ENCODE results near the gene TASOR2. TPM values are rescaled to one million over a fixed set of nuclear protein-coding genes. Genes with fewer than 3 reads are reported as not detected.
A peak's percentile ranks its signal among the peaks of the same experiment; 100 is the strongest.

Gene TASOR2
- total and polyA plus RNA-seq, 8 donors = 6.0 to 362 (median 50.1) TPM

DNA sequence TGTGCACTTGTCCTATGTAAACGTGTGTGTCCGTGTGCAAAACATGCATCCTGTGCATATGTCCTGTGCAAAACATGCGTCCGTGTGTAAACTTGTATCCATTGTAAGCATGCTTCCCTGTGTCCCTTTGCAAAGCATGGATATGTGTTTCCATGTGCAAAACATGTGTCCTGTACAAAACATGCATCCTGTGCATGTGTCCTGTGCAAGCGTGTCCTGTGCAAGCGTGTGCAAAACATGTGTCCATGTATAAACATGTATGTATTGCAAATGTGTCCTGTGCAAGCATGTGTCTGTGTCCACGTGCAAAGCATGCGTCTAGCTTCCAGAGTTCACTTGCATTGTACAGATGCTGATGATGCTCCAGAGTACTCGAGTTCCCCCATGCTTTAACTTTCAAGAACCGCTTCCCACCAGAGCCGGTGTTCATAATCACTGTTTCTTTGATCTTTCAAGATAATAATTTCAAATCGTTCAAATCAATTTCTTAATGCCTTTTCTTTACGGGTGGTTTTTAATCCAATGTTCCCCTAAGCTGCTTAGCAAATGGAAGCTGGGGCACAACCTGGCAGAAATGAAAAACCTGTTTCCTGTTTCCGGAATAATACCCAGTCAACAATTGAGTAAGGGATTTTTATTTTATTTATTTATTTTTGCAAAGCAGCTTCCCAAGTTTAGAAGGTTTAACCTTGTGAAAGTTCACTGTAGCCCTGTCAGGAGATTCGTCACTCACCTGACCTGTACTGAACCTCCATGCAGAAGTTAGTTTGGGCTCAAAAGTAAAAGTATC lies 17.6 kb upstream of the TASOR2 start:
- Histone ChIP-seq H3K27me3 (no peaks in the 10 kb centered on the region), H3K27ac (peak overlapping the region in 1 of 5 donors; percentile 89), H3K36me3 (no peaks in the 10 kb centered on the region), H3K4me3 (peak overlapping the region; percentile 81 to 92 (median 86)), H3K4me1 (peaks cover 5 to 53% (median 41%) of the 10 kb centered on the region in 4 donors), H3K9me3 (no peaks in the 10 kb centered on the region)
- TF ChIP-seq, protein P1, sequence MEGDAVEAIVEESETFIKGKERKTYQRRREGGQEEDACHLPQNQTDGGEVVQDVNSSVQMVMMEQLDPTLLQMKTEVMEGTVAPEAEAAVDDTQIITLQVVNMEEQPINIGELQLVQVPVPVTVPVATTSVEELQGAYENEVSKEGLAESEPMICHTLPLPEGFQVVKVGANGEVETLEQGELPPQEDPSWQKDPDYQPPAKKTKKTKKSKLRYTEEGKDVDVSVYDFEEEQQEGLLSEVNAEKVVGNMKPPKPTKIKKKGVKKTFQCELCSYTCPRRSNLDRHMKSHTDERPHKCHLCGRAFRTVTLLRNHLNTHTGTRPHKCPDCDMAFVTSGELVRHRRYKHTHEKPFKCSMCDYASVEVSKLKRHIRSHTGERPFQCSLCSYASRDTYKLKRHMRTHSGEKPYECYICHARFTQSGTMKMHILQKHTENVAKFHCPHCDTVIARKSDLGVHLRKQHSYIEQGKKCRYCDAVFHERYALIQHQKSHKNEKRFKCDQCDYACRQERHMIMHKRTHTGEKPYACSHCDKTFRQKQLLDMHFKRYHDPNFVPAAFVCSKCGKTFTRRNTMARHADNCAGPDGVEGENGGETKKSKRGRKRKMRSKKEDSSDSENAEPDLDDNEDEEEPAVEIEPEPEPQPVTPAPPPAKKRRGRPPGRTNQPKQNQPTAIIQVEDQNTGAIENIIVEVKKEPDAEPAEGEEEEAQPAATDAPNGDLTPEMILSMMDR (IDR thresholded peaks at IDR 0.05) = no peak
- TF ChIP-seq POLR2A (IDR thresholded peaks at IDR 0.05) (no peak), POLR2AphosphoS5 (IDR thresholded peaks at IDR 0.05) (no peak), EP300 (IDR thresholded peaks at IDR 0.05) (no peak)
- DNase-seq = no peak
- intact Hi-C loops (cut with DNase I; ENCODE audit: low total_unique reads) = no loop called here
- WGBS, 5 donors = 32 to 40% (median 33%) methylated on average over 13 to 15 of the region's 15 CpGs

DNA sequence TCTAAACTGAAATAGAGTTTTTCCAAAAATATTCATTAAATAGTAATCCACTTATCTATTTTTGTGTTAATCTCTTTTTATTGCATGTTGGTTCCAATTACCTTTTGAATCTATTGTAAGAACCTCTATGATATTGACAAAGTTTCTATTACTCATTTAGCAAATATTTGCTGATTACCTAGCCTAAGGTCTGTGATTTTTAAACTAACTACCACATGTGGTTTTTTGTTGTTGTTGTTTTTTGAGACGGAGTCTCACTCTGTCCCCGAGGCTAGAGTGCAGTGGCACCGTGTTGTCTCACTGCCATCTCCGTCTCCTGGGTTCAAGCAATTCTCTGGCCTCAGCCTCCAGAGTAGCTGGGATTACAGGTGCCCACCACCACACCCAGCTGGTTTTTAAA lies 16.2 kb upstream of the TASOR2 start:
- 30 to 63% (median 37%) methylated on average over 4 of the region's 4 CpGs for WGBS, 5 donors
- Histone ChIP-seq H3K4me3 (no peak overlapping the region), H3K36me3 (no peaks in the 10 kb centered on the region), H3K9me3 (no peaks in the 10 kb centered on the region), H3K27me3 (no peaks in the 10 kb centered on the region), H3K27ac (no peak overlapping the region), H3K4me1 (peaks cover 5 to 48% (median 39%) of the 10 kb centered on the region in 4 donors)
- intact Hi-C loops (cut with DNase I; ENCODE audit: low total_unique reads) = no loop called here
- TF ChIP-seq EP300 (IDR thresholded peaks at IDR 0.05) (no peak), POLR2A (IDR thresholded peaks at IDR 0.05) (no peak), POLR2AphosphoS5 (IDR thresholded peaks at IDR 0.05) (no peak)
- TF ChIP-seq, protein P1 (IDR thresholded peaks at IDR 0.05) = no peak
- no peak for DNase-seq

DNA sequence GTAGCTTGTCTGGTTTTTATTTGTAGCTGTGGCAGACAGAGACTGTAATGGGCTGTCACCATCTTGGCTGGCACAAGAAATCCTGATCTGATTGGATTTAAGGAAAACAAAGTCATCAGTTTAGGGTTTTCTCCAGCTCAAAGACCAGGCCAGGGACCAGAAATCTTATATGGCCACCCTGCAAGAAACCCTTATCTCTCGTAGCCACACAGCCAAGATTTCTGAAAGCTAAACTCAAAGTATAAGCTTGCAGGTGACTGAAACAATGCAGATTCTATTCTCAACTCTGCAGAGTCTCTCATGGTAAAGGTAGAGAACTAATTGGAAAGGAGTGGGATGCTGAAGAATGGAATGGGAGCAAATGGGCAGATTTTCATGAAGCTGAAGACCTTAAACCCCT lies 15.0 kb upstream of the TASOR2 start:
- no peak for DNase-seq
- Histone ChIP-seq H3K9me3 (peaks cover 0 to 5% (median 2%) of the 10 kb centered on the region in 4 donors), H3K36me3 (no peaks in the 10 kb centered on the region), H3K27ac (no peak overlapping the region), H3K4me3 (no peak overlapping the region), H3K27me3 (no peaks in the 10 kb centered on the region), H3K4me1 (peaks cover 5 to 38% (median 31%) of the 10 kb centered on the region in 4 donors)
- 41 to 73% (median 65%) methylated on average over 1 of the region's 1 CpG for WGBS, 5 donors
- intact Hi-C loops (cut with DNase I; ENCODE audit: low total_unique reads) = no loop called here
- TF ChIP-seq, protein P1 (IDR thresholded peaks at IDR 0.05) = no peak
- TF ChIP-seq EP300 (IDR thresholded peaks at IDR 0.05) = no peak
- no peak for TF ChIP-seq POLR2AphosphoS5 (IDR thresholded peaks at IDR 0.05)
- TF ChIP-seq POLR2A (IDR thresholded peaks at IDR 0.05) = no peak

DNA sequence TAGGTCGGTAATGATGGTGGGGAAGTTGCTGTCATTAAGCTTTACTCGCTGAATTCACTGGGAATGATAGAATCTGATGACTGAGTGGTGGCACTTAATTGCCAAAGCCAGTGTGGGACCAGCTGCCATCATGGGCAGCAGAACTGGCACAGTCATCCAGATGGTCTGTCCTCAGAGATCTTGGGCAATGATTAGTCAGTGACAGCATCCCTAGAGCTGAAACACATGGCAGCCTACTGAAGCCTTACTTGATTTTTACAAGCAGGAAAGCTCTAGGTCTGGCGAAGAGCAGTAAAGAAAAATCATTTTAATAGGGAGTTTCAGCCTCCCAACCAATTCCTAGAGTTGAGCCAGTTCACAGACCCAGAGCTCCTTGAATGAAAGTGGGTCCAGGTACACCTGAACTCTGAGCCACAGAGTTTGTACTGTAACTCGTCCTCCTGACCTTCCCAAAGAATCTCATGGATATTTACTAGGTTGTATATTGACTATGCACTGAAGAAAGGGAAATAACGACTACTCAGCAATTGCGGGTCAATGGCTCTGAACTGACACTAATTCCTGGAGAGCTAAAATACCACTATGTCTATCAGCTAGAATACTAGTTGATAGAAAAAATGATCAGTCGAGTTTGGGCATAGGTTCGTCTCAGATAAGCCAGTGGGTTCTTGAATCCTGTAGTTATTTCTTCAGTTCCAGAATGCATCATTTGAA lies 13.8 kb upstream of the TASOR2 start:
- WGBS, 5 donors = 63 to 84% (median 77%) methylated on average over 8 of the region's 8 CpGs
- TF ChIP-seq, protein P1 (IDR thresholded peaks at IDR 0.05) = no peak
- TF ChIP-seq EP300 (IDR thresholded peaks at IDR 0.05) (no peak), POLR2AphosphoS5 (IDR thresholded peaks at IDR 0.05) (no peak), POLR2A (IDR thresholded peaks at IDR 0.05) (no peak)
- H3K27ac ChIP-seq = no peak overlapping the region
- peaks cover 0 to 5% (median 2%) of the 10 kb centered on the region in 4 donors for H3K9me3 ChIP-seq
- H3K27me3 ChIP-seq = no peaks in the 10 kb centered on the region
- no peak for DNase-seq
- peaks cover 5 to 26% (median 19%) of the 10 kb centered on the region in 4 donors for H3K4me1 ChIP-seq
- no peak overlapping the region for H3K4me3 ChIP-seq
- H3K36me3 ChIP-seq = no peaks in the 10 kb centered on the region
- intact Hi-C loops (cut with DNase I; ENCODE audit: low total_unique reads) = no loop called here

All from stomach (tissue), 9 donors.